SU-DHL-6 (cell line): ENCODE data around the gene CCDC13.

Source experiments
- H2AFZ ChIP-seq: fragments of 200-600 bp; sonication (generic); 2 replicates; pipeline ENCODE4 v1.6.1; 2014; ENCODE audit warnings: low read depth, mild to moderate bottlenecking, moderate library complexity, mixed read lengths, antibody characterized with exemption, low read length; ENCODE audit not compliant: severe bottlenecking
- H3F3A ChIP-seq: fragments of 200-600 bp; shearing (Covaris generic); 2 replicates; pipeline ENCODE4 v1.6.0; 2016; ENCODE audit warnings: antibody characterized with exemption, mild to moderate bottlenecking; ENCODE audit not compliant: insufficient read depth
- H3K27ac ChIP-seq: fragments of 200-600 bp; sonication (generic); 2 replicates; pipeline ENCODE4 v1.5.1; 2016; ENCODE audit warnings: low read depth, mild to moderate bottlenecking, low read length, moderate library complexity, mixed read lengths
- H3K27me3 ChIP-seq: fragments of 200-600 bp; sonication (generic), shearing (Covaris generic); 2 replicates; pipeline ENCODE4 v1.6.0; 2014; ENCODE audit warnings: mild to moderate bottlenecking, low read length
- H3K36me3 ChIP-seq: fragments of 200-600 bp; sonication (generic); 2 replicates; pipeline ENCODE4 v1.6.1; 2014; ENCODE audit warnings: mild to moderate bottlenecking, low read length, mixed read lengths
- H3K4me2 ChIP-seq: fragments of 300-600, 200-600 bp; shearing (Covaris generic), sonication (generic); 2 replicates; pipeline ENCODE4 v1.6.0; 2014; ENCODE audit warnings: low read length, low read depth, mild to moderate bottlenecking; ENCODE audit not compliant: poor library complexity, severe bottlenecking
- H3K4me3 ChIP-seq: fragments of 200-600 bp; sonication (generic); 2 replicates; pipeline ENCODE4 v1.5.1; 2014; ENCODE audit warnings: antibody characterized with exemption, low read length, mild to moderate bottlenecking, mixed read lengths; ENCODE audit not compliant: insufficient read depth, poor library complexity, severe bottlenecking
- H3K79me2 ChIP-seq: fragments of 200-600 bp; sonication (generic); 2 replicates; pipeline ENCODE4 v1.6.1; 2014; ENCODE audit warnings: mild to moderate bottlenecking, low read length, moderate library complexity; ENCODE audit not compliant: insufficient read depth
- H3K9ac ChIP-seq: fragments of 200-600 bp; sonication (generic); 2 replicates; pipeline ENCODE4 v1.7.0; 2014; ENCODE audit warnings: mild to moderate bottlenecking, low read length
- H3K9me2 ChIP-seq: fragments of 200-600 bp; sonication (generic); replicated peaks from 2 replicates; pipeline ENCODE4 v1.6.1; 2014; ENCODE audit warnings: low read length; ENCODE audit not compliant: insufficient read depth
- H3K9me3 ChIP-seq: fragments of 200-600 bp; sonication (generic); 2 replicates; pipeline ENCODE4 v1.6.1; 2014; ENCODE audit warnings: low read length, mixed read lengths; ENCODE audit not compliant: insufficient read depth
- H4K20me1 ChIP-seq: fragments of 200-600 bp; sonication (generic); 2 replicates; pipeline ENCODE4 v1.6.1; 2014; ENCODE audit warnings: low read depth, mild to moderate bottlenecking, antibody characterized with exemption, low read length, moderate library complexity, mixed read lengths
- EZH2phosphoT487 ChIP-seq: fragments of 200-600 bp; sonication (generic), shearing (Covaris generic); conservative IDR thresholded peaks from 2 replicates; pipeline ENCODE4 v1.6.1; 2018; ENCODE audit warnings: mild to moderate bottlenecking, antibody characterized with exemption, low read length, moderate library complexity, mixed read lengths
- TF ChIP-seq, protein P1 (sequence below): fragments of 200-600 bp; sonication (generic); IDR thresholded peaks from one replicate; pipeline ENCODE4 v1.5.1; 2017; ENCODE audit warnings: antibody characterized with exemption, mild to moderate bottlenecking, low read length, moderate library complexity; ENCODE audit not compliant: insufficient read depth, poor library complexity, severe bottlenecking

CCDC13 gene

DNA sequence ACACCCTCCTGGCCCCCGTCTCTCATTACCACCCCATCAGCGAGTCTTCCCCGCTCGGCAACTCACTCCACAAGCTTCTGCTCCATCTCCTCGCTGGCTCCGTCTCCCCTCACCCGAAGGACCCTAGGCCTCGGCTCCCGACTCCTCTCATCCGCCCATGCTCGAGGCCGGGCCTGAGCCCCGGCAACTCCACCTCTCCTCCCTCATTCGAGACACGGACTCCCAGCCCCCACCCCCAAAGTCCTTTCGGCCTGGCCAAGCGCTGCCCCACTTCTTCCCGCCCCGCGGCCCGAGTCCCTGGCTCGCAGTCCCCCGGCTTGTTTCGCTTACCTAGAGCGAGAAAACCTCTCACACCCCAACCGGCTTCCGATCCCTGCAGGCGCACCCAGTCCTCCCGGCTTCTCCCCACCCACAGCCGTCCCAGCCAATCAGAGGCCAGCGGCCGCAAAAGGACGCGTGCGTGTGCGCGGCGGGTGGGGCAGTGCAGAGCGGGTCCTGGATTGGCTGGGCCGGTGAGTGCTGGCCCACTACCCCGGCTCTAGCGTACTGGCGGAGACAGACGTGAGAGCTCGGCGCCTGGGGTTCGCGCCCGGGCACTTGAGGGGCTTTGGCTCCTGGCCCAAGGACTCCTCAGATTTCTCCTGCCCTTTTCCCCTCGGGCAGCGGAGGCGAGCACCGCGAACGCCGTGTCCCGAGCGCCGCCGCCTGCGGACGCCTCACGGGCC lies 31.2 kb upstream of the CCDC13 start, which contains the start of gene HIGD1A:
HIGD1A (minus strand) TSS at position 385 of the 725 bp plus-strand sequence. CDS start 10,237 bp downstream, outside the sequence.
- no peaks in the 10 kb centered on the region for H3K27me3 ChIP-seq
- H3K79me2 ChIP-seq: peaks cover 50% of the 10 kb centered on the region
- H2AFZ ChIP-seq: peak within 1 kb of the TSS; percentile 95
- H3K4me3 ChIP-seq: peak within 1 kb of the TSS; percentile 64
- H4K20me1 ChIP-seq: no peaks in the 10 kb centered on the region
- peak within 1 kb of the TSS; percentile 87 for H3K4me2 ChIP-seq
- no peaks in the 10 kb centered on the region for H3K36me3 ChIP-seq
- H3K9ac ChIP-seq: peak within 1 kb of the TSS; percentile 96
- H3K27ac ChIP-seq: peak within 1 kb of the TSS; percentile 78
- no peaks in the 10 kb centered on the region for H3K9me2 ChIP-seq
- H3F3A ChIP-seq: no peaks in the 10 kb centered on the region
- no peak for TF ChIP-seq EZH2phosphoT487
- TF ChIP-seq, protein P1, sequence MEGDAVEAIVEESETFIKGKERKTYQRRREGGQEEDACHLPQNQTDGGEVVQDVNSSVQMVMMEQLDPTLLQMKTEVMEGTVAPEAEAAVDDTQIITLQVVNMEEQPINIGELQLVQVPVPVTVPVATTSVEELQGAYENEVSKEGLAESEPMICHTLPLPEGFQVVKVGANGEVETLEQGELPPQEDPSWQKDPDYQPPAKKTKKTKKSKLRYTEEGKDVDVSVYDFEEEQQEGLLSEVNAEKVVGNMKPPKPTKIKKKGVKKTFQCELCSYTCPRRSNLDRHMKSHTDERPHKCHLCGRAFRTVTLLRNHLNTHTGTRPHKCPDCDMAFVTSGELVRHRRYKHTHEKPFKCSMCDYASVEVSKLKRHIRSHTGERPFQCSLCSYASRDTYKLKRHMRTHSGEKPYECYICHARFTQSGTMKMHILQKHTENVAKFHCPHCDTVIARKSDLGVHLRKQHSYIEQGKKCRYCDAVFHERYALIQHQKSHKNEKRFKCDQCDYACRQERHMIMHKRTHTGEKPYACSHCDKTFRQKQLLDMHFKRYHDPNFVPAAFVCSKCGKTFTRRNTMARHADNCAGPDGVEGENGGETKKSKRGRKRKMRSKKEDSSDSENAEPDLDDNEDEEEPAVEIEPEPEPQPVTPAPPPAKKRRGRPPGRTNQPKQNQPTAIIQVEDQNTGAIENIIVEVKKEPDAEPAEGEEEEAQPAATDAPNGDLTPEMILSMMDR: no peak
- no peaks in the 10 kb centered on the region for H3K9me3 ChIP-seq

DNA sequence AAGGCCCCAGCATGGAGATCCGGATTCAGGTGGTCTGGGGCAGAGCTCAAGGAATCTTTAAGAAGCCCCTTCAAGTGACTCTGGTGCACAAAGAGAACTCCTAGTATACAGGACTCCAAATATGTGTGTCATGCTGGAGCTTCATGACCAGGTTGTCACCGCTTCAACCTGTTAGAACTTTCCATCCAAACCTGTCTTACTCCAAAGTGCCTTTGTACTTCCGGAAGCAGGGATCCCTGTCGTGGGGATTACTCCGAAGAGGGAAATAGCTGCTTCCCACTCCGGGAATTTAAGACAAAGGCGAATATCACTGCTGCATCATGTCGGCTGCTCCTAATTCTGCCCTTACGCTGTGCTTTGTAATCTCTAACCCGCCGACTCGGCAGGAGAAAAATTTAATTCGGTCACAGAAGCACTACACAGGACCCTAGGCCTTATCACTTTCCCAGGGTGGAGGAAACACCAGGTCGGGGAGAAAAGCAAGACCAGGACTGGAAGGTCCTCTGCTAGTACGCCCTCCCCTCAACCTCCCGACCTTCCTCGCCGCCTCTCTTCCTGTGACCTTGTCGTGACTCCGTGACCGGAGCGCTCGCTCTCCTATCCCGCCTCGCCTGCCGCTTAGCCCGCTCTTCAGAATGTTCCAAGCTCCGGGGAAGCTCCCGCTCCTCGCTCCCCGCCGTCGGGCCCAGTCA lies 30.5 kb upstream of the CCDC13 start:
- no peak for TF ChIP-seq EZH2phosphoT487
- TF ChIP-seq, protein P1: no peak
- peak overlapping the region; percentile 78 for H3K27ac ChIP-seq

DNA sequence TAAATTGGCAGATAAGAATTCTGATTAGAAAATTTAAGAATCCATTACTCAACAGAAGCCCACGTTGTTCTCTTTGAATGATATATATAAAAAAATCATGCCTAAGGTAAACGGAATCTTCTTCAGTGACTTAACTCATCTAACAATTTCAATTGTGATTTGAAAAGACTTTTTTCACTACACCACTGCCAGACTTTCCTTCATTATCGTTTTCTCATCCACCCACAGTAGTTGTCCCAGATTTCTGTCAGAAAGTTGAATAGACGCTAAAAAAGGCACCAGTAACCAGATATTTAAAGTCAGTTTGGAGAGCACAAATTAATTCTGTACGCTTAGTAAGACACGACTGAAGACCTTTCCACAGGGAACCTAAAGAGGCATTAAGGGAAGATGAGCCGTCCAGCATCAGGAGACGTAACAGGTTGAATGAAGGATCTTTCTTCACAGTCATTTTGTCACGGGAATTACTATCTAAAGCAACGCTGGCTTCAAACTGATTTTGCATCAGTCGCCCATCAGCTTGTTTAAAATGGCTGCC lies 29.9 kb upstream of the CCDC13 start:
- no peak overlapping the region for H3K27ac ChIP-seq
- peaks cover 51% of the 10 kb centered on the region for H3K79me2 ChIP-seq
- no peaks in the 10 kb centered on the region for H3K9me3 ChIP-seq
- H3K9me2 ChIP-seq: no peaks in the 10 kb centered on the region
- TF ChIP-seq, protein P1: no peak
- no peak for TF ChIP-seq EZH2phosphoT487
- no peaks in the 10 kb centered on the region for H3F3A ChIP-seq
- H2AFZ ChIP-seq: peak overlapping the region; percentile 65
- H3K27me3 ChIP-seq: no peaks in the 10 kb centered on the region
- H3K4me2 ChIP-seq: peak overlapping the region; percentile 87
- peak overlapping the region; percentile 64 for H3K4me3 ChIP-seq
- no peaks in the 10 kb centered on the region for H3K36me3 ChIP-seq
- H4K20me1 ChIP-seq: no peaks in the 10 kb centered on the region
- H3K9ac ChIP-seq: peak overlapping the region; percentile 96

More for the DNA sequence above, 30.5 kb upstream of the CCDC13 start:
- H3K79me2 ChIP-seq: peaks cover 51% of the 10 kb centered on the region
- H3K9me3 ChIP-seq: no peaks in the 10 kb centered on the region
- no peaks in the 10 kb centered on the region for H3K27me3 ChIP-seq
- peak overlapping the region; percentile 65 for H2AFZ ChIP-seq
- H3K36me3 ChIP-seq: no peaks in the 10 kb centered on the region
- no peaks in the 10 kb centered on the region for H3K9me2 ChIP-seq
- no peaks in the 10 kb centered on the region for H3F3A ChIP-seq
- H3K9ac ChIP-seq: peak overlapping the region; percentile 96
- H3K4me2 ChIP-seq: peak overlapping the region; percentile 87
- H4K20me1 ChIP-seq: no peaks in the 10 kb centered on the region
- H3K4me3 ChIP-seq: peak overlapping the region; percentile 64
